Amniotic stem cell (primary cell): ENCODE results near the gene FRMD8.

ENCODE experiments used
- DNase-seq: peaks from one replicate; lab custom pipeline; 2025; lab: John Stamatoyannopoulos, UW

FRMD8 gene, protein sequence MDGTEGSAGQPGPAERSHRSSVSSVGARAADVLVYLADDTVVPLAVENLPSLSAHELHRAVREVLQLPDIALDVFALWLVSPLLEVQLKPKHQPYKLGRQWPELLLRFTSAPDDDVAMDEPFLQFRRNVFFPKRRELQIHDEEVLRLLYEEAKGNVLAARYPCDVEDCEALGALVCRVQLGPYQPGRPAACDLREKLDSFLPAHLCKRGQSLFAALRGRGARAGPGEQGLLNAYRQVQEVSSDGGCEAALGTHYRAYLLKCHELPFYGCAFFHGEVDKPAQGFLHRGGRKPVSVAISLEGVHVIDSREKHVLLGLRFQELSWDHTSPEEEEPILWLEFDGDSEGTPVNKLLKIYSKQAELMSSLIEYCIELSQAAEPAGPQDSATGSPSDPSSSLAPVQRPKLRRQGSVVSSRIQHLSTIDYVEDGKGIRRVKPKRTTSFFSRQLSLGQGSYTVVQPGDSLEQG

DNA sequence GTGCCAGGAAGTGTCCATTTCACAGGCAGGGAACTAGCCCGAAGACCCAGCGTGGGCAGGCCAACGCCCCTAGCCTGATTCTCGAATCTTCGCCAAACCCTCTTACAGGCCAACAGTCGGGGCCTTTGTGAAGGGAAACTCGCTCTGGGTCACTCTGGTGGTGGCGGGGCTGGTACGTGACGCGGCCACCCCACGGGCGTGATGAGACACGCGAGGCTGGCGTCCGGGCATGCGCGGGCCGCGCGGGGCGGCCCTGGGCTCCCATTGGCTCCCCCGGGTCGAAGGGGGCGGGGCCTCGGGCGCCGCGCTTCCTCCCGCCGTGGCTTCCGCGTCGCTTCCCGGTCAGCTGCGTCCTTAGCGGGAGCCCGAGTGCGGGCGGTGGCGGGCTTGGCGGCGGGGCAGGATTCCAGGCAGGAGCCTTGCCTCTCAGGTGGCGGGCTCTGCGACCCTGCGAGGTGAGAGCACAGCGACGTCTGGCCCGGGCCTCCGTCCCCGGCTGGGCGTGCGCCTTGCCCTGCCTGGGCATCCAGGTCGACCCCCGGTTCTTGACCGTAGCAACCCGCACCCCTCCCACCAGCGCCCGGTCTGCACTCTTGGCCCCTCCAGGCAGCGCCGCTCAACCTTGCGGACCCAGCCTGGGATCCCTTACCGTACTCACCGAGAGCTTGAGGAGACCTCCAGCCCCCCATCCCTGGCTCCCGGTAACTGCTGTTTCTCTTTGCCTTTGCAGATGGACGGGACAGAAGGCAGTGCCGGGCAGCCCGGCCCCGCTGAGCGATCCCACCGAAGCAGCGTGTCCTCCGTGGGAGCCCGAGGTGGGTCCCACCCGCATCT lies at the start of gene FRMD8:
TSS of gene FRMD8 (plus strand) at position 331 of the 834 bp plus-strand sequence. CDS start at position 731, 400 bp downstream.
- peak; percentile 57 for DNase-seq

DNA sequence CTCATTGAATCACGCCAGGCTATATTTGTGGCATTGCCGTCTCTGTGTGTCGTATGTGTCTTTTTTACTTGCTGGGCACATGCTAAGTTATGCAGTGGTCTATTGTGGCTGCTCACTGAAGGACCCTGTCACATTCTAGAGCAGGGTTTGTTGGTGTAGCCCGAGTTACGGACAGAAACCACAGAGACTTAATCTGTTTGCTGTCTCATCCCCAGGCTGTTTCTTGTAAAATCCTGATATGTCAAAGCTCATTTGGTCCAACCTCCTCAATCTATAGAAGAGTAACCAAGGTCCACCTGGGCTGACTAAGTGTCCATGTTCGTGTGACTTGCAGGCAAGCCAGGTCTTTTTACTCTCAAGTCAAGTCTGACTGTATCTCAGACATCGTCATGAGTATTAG lies 47.8 kb upstream of the FRMD8 start:
- DNase-seq, result no peak

DNA sequence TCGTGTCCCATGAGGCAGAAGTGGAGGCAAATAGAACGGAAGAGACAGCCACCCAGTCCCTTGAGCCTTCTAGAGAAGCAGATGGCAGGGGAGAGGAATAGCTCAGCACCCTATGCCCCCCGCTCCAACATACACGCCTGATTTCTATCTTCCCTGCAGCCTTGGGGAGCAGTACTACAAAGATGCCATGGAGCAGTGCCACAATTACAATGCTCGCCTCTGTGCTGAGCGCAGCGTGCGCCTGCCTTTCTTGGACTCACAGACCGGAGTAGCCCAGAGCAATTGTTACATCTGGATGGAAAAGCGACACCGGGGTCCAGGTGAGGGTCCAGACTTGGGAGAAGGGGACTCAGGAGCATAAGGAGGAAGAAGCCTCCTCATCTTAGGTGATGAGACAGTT lies 46.2 kb upstream of the FRMD8 start:
- no peak for DNase-seq

DNA sequence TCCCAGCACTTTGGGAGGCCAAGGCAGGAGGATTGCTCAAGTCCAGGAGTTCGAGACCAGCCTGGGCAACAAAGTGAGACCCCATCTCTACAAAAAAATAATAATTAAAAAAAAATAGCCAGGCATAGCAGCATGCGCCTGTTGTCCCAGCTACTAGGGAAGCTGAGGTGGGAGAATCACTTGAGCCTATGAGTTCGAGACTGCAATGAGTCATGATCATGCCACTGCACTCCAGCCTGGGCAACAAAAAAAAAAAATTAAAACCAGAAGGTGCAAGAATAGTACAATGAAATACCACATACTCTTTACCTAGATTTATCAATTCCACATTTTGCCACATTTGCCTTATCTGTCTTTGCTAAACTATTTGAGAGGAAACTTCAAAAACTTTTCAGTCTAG lies 44.6 kb upstream of the FRMD8 start:
- DNase-seq, result no peak

DNA sequence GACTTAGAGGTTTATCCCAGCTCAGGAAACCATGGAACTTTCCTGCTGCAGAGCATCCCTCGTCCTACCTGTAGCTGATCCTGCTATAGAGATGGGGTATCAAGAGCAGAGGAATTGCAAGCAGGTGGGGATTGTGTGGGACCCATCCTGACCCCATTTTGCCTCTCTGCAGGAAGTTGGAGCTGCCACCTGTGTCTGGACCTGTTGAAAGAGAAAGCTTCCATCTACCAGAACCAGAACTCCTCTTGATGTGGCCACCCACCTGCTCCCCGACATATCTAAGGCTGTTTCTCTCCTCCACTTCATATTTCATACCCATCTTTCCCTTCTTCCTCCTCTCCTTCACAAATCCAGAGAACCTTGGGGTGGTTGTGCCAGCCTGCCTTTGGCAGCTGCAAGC lies 34.9 kb upstream of the FRMD8 start:
- no peak for DNase-seq

DNA sequence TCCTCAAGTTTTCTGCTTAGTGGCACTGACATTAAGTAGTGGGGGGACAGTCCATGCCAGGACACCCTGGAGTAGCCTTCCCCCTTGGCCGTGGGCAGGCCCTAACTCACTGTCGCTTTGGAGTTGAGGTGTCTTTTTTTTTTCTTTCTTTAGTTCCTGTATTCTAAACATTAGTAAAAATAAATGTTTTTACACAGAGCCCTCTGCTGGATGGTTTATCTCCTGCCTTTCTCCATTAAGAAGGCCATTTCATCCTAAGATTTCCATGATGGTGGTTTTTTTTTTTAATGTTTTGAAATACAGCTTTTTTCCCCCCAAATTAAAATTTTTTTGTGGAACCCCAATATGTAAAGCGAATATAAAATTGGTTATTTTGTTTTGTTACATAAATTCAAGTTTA lies 33.7 kb upstream of the FRMD8 start:
- no peak for DNase-seq

DNA sequence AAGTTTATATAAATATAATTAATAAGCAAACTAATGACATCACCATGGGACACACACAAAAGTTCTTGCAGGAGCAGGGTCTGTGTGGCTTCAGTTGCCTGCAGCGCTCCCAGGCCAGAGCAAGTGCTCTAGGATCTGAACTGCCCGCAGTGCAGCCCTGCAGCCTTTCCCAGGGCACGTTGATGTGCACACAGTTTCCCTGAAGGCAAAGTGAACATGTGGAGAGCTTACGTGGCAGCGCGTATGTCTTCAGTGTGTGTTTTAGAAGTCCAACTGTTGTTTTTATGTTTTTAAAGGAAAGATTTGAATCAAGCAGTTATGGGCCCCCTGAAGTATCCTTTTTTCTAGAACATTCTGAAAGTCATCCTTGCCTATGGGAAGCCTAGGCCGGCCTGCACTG lies 33.1 kb upstream of the FRMD8 start:
- DNase-seq, result no peak

DNA sequence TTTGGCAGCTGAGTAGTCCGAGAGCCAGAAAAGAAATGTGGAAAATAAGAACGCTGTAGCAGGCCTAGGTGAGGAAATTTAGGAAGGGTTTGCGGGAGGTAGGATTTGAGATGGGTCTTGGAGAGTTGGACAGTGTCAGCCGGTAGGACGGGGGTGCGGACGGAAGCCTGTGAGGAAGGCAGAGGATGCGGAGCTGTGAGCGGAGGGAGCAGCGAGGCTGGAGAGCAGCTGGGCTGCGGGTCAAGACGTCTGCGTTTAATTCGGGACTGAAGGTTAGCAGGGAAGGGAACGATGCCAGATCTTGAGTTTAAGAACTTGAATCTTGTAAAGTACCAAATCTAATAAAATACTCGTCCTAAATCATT lies 32.6 kb upstream of the FRMD8 start:
- DNase-seq, result no peak

DNA sequence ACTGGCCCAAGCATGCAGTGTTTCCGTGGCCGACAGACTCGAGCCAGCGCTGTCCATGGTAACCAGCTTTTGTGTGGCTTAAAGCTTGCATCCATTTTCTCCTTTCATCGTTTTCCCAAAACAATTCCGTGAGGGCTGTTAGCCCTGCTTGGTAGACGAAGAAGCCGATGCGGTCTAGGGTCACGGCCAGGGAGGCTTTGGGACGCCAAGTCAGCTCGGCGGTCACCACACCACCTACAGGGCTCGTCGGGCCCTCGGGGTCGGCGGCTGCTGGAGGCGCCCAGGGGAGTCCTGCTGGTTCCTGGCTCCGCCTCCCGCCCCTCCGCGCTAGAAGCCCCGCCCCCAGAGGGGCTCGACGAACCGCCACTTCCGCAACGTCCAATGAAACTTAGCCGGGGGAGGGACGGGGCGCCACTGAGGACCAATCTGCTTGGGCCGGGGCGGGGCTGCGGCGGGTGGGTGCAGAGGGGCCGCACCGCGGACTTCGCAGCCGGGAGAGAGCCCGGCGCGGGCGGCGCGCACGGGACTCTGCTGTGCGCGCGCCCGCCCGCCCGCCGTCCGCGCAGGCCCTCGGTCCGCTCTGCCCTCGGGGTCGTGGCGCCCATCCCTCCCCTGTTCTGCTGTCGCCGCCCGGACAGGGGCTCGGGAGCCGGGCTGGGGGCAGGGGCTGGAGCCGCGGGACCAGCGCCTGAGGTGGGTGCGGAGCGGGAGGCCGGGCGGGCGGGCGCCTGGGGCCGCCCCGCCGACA lies 32.0 kb upstream of the FRMD8 start, which contains the start of gene TIGD3:
TSS of gene TIGD3 (plus strand) at position 487 of the 748 bp plus-strand sequence. CDS start 1,058 bp downstream, outside the sequence.
- peak; percentile 92 for DNase-seq

DNA sequence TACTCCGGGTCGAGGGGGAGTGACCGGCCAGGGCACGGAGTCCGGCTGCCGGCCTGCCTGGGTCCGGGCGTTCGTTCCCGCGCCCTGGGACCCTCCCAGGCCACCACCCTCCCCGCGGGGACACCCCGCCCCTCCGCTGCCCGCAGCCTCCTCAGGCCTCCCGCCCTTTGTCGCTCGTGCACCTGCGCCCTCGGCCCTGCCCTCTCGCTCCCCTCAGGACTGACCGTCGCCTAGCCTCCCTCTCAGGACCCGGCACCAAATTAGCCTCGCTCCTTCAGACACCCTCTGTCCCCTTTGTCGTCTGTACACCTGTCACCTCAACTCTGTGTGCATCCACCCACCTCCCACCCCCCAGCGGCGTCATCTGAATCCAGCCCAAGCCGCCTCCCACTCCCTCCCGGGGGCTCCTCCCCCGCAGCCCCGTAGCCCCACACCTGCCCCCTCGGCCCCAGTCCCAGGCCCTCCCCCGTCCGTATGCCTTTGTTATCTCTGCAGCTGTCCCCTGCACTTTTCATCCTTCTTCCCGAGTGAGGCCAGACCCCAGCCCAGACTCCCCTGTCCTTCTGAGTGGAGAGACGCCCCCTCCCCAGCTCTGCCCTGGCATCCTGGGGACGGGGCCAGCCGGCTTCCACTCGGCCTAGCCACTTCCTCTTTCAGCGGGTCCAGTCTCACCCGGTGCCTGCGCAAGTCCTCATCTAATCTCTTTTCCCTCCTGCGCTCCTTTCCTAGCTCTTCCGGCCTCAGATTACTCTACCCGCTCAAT lies 31.2 kb upstream of the FRMD8 start:
- DNase-seq, result no peak

DNA sequence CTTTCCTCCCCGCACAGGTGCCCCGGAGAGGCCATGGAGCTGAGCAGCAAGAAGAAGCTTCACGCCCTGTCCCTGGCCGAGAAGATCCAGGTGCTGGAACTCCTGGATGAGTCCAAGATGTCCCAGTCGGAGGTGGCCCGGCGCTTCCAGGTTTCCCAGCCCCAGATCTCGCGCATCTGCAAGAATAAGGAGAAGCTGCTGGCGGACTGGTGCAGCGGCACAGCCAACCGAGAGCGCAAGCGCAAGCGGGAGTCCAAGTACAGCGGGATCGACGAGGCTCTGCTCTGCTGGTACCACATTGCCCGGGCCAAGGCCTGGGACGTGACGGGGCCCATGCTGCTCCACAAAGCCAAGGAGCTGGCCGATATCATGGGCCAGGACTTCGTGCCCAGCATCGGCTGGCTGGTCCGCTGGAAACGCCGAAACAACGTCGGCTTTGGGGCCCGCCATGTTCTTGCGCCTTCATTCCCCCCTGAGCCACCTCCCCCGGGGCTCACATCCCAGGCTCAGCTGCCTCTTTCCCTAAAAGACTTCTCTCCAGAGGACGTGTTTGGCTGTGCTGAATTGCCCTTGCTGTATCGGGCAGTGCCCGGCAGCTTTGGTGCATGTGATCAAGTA lies 30.6 kb upstream of the FRMD8 start:
- DNase-seq, result no peak

DNA sequence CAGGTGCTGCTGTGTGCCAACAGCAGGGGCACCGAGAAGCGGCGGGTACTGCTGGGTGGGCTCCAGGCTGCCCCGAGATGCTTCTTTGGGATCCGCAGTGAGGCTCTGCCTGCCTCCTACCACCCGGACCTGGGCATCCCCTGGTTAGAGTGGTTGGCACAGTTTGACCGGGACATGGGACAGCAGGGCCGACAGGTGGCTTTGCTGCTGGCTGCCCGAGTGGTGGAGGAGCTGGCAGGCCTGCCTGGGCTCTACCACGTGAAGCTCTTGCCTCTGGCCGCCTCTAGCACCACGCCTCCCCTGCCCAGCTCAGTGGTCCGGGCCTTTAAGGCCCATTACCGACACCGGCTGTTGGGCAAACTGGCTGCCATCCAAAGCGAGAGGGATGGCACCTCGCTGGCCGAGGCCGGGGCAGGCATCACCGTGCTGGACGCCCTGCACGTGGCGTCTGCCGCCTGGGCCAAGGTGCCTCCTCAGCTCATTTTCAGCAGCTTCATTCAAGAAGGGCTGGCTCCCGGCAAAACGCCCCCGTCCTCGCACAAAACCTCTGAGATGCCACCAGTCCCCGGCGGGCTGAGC lies 30.0 kb upstream of the FRMD8 start:
- DNase-seq, result no peak

DNA sequence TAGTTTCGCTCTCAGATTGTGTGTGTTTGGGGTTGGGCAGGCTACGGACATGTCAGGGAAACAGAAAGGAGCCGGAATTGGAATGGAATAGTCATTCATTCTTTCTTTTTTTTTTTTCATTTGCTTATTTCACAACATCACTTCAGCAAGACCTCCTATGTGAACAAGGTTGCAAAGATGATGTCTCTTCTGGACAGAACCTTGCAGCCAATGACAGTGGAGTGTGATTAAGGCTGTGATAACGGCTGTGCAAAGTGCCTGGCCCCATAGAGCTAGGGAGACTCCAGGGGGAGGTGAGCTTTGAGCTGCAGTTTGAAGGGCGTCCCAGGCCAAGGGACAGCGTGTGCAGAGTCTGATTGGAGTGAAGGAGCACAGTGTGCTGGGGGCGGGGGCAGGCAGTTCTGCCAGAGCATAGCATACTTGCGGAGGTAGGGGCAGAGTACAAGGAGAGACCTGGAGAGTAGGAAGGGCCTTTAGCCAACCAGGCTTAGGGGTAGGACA lies 28.5 kb upstream of the FRMD8 start:
- no peak for DNase-seq

DNA sequence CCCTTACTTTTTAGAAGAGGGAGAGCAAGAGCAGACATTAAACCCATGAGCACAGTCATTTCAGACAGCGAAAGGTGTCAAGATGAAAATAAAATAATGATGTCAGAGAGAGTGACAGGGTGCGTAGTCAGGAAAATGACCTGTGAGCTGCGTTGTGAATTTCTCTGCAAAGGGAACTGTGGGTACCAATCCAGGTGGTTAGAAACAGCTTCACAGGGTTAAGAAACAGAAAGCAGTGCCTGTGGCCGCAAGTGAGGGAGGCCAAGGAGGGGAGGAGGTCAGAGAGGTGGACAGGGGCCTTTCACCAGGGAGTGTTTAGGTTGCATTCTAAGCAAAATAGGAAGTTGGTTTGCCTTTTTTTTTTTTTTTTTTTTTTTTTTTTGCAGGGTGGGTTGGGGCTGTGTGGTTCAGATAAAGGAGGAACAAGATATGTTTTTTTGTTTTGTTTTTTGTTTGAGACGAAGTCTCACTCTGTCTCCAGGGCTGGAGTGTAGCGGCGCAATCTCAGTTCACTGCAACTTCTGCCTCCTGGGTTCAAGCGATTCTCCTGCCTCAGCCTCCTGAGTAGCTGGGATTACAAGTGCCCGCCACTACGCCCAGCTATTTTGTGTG lies 24.0 kb upstream of the FRMD8 start:
- DNase-seq, result no peak

DNA sequence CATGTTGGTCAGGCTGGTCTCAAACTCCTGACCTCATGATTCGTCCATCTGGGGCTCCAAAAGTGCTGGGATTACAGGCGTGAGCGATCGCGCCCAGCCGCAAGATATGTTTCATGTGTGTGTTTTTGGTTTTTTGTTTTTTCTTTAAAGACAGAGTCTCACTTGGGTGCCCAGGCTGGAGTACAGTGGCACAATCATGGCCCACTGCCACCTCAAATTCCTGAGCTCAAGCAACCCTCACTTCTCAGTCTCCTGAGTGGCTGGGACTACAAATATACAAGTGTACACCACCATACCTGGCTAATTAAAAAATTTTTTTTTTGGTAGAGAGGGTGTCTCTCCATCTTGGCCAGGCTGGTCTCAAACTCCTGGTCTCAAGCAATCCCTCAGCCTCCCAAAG lies 23.5 kb upstream of the FRMD8 start:
- no peak for DNase-seq

DNA sequence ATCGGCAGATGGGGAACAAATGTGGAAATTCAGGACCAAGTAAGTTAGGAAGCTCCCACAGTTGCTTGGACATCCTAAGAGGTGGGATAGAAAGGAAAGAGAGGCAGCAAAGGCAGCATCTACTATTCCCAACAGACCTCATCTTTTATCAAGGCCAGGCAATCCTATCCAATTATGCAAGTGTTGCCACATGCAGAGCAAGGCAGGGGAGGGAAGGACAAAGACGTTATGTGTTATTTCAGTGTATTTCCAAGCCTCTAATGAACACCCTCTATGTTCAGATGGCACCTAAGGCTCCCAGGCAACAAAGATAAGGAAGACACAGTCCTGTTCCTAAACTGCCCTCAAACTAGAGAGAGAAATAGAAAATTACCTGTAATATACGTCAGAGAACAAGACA lies 22.7 kb upstream of the FRMD8 start:
- no peak for DNase-seq

DNA sequence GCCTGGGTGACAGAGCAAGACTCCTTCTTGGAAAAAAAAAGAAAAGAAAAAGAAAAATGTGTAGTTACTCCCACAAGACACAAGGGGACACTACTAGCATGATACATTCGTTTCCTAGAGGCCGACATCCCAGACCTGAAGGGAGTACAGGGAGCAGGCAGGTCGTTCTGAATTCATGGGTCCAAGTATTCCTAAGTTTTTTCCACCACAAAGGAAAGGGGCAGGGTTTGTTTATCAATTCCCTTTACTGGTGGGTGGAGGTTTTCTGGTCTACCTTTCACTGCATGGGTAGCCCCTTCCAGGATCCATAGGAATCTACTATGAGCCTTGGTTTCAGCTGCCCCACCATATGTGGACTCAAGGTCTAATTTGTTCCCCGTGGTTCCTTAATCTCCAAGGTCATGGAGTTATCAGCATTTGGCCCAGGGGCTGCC lies 20.1 kb upstream of the FRMD8 start:
- peak; percentile 63 for DNase-seq

DNA sequence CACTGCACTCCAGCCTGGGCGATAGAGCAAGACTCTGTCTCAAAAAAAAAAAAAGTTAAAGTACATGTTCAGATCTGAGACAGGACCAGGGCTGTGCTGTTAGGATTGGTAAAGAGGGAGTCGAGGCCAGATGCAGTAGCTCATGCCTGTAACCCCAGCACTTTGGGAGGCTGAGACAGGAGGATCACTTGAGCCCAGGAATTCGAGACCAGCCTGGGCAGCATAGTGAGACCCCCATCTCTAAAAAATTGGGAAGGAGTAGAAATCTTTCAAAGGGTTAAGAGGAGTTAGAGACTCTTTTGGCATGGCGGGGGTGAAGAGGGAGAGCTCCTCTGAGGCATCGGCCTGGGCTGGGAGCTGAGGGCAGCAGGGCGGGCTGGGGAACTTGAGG lies 15.8 kb upstream of the FRMD8 start:
- DNase-seq, result no peak

DNA sequence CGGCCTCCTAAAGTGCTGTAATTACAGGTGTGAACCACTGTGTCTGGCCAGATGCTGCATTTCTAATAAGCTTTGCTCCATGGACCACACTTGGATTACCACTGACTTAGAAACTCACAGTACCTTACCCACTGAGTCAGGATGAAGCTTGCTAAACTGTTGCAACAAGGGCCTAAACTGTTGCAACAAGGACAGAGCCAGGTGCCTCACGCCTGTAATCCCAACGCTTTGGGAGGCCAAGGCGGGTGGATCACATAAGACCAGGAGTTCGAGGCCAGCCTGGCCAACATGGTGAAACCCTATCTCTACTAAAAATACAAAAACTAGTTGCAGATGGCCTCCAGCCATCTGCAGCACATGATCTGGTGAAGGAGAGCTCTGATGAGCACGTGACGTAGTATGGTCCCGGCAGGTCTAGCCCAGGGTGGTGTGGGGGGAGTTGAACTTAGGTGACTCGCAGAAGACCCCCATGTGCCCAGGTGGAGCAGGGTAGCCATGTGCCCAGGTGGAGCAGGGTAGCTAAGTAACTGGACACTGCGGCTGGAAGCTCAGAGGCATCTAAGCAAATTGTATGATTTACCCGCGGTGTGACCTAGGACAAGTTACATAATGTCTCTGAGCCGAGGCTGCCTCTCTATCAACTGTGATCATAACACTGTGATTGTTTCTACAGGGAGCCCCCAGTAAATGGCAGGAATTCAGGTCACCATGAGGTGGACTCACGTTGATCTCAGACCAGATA lies 12.4 kb upstream of the FRMD8 start:
- DNase-seq, result no peak
